ENCODE data around the gene ASPSCR1.
"Not testable (repeated sequence)": the region's sequence is repeated elsewhere in the genome, so short reads cannot be mapped to it uniquely, and the experiment has no call there.

ASPSCR1 gene

GRCh38 chr17:81947189-81947588 lies 30.2 kb upstream of the ASPSCR1 start, which contains the start of gene MYADML2:
TSS of gene MYADML2 (minus strand) at chr17:81947233. CDS start at chr17:81941741, 5,492 bp downstream.
- TF ChIP-seq CTCF (IDR thresholded peaks at IDR 0.05; ENCODE audit: low read depth, low read length): no peak
- H3K4me3 ChIP-seq (ENCODE audit: low read depth, low read length): no peak within 1 kb of the TSS

- no peak for TF ChIP-seq CTCF (IDR thresholded peaks at IDR 0.05; ENCODE audit: low read depth, low read length)
- H3K4me3 ChIP-seq (ENCODE audit: low read depth, low read length): no peak overlapping the region
Measured at GRCh38 chr17:81948635-81949378, 28.6 kb upstream of the ASPSCR1 start.

- TF ChIP-seq CTCF (IDR thresholded peaks at IDR 0.05; ENCODE audit: low read depth, low read length): no peak
- H3K4me3 ChIP-seq (ENCODE audit: low read depth, low read length): no peak overlapping the region
Measured at GRCh38 chr17:81950501-81950900, 26.9 kb upstream of the ASPSCR1 start.

GRCh38 chr17:81951785-81952684 lies 25.4 kb upstream of the ASPSCR1 start:
- TF ChIP-seq CTCF (IDR thresholded peaks at IDR 0.05; ENCODE audit: low read depth, low read length): no peak
- no peak overlapping the region for H3K4me3 ChIP-seq (ENCODE audit: low read depth, low read length)

- no peak for TF ChIP-seq CTCF (IDR thresholded peaks at IDR 0.05; ENCODE audit: low read depth, low read length)
- no peak overlapping the region for H3K4me3 ChIP-seq (ENCODE audit: low read depth, low read length)
Measured at GRCh38 chr17:81952792-81953228, 24.6 kb upstream of the ASPSCR1 start.

GRCh38 chr17:81953443-81953842 lies 24.0 kb upstream of the ASPSCR1 start:
- H3K4me3 ChIP-seq (ENCODE audit: low read depth, low read length): not testable (repeated sequence)

- TF ChIP-seq CTCF (IDR thresholded peaks at IDR 0.05; ENCODE audit: low read depth, low read length): no peak
- H3K4me3 ChIP-seq (ENCODE audit: low read depth, low read length): no peak overlapping the region
Measured at GRCh38 chr17:81954131-81955057, 23.0 kb upstream of the ASPSCR1 start.

All from WI38 (cell line).